GM19468 (cell line): Measurements from ENCODE around the gene TAF5.
"Not testable (repeated sequence)": the region's sequence is repeated elsewhere in the genome, so short reads cannot be mapped to it uniquely, and the experiment has no call there.

Source experiments
- ATAC-seq: cut with Tn5 transposase; IDR thresholded peaks from one replicate; pipeline ENCODE4 v1.9.1; 2021; ENCODE audit warnings: mild to moderate bottlenecking, moderate library complexity, moderate number of reproducible peaks; ENCODE audit not compliant: unreplicated experiment; ENCODE audit errors: extremely low read depth

Gene TAF5

DNA sequence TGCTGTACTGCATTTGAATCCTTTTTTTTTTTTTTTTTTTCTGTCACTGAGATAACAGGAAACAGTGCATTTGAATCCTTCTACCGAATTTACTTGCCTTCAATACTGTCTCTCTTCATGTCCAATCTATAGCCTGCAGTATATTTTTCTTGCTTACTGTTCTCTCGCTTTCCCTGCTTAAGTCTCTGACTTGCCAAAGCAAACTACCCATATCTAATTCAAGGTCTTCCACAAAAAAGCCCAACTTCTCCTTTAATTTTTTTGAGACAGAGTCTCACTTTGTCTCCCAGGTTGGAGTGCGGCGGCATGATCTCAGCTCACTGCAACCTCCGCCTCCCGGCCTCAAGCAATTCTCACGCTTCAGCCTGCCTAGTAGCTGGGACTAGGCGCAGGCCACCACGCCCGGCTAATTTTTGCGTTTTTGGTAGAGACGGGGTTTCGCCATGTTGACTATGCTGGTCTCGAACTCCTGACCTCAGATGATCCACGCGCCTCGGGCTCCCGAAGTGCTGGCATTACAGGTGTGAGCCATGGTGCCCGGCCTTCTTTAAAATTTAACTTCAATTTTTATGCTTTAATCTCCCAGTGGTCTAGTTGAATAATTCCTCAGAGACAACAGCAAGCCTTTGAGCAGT lies 29.5 kb downstream of the TAF5 start:
- ATAC-seq = no peak

- ATAC-seq = no peak
These were observed 45.8 kb downstream of the TAF5 start for GRCh38 chr10:103413564-103413963.

GRCh38 chr10:103415581-103415980 lies 47.8 kb downstream of the TAF5 start:
- ATAC-seq = no peak

DNA sequence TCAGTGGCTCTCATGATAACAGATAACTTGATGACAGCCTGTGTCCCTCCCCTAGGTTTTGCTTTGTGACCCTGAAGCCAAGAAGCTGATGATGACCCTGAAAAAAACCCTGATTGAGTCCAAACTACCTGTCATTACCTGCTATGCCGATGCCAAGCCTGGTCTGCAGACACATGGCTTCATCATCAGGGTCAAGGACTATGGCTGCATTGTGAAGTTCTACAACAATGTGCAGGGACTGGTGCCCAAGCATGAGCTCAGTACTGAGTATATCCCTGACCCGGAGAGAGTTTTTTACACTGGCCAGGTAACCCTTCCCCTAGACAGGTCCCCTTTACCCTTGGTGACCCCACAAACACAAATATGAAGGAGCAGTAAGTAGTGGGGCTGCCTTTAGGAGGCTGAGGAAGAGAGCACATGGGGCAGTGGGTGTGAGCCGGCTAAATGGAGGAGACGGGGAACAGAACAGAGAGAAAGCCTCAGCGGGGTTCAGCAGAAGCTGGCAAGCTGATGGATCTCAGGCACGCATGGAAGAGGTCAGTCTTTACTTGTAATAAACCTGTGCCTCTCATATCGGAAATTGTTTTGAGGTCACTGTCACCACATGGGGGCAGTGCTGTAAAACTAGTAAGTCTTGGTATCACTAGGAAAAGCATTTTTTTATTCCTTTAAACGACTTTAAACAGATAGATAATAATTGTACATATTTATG lies 48.8 kb downstream of the TAF5 start:
- no peak for ATAC-seq

DNA sequence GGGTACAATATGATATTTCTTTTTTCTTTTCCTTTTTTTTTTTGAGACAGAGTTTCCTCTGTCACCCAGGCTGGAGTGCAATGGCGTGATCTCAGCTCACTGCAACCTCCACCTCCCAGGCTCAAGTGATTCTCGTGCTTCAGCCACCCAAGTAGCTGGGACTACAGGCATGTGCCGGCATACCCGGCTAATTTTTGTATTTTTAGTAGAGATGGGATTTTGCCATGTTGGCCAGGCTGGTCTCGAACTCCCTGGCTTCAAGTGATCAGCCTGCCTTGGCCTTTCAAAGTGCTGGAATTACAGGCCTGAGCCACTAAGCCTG lies 49.3 kb downstream of the TAF5 start:
- not testable (repeated sequence) for ATAC-seq

- no peak for ATAC-seq
These were observed 49.8 kb downstream of the TAF5 start for GRCh38 chr10:103417601-103418000.

DNA sequence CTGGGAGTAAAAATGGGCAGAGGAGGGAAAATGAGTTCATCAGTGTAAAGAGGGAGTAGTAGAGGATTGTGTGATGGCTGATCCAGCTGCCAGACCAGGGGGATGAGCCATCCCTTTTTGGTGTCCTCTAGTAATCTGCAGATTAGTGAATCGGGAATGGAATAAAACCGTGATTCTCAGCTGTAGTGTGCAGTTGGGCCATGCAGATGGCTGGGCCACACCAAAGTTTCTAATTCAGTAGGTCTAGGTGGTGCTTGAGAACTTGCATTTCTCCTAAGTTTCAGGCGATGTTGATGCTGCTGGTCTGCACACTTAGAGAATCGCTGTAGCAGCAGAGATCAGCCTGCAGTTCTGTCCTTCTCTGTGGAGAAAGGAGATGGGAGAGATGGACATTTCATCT lies 51.3 kb downstream of the TAF5 start:
- ATAC-seq = no peak

- no peak for ATAC-seq
These were observed 56.0 kb downstream of the TAF5 start for GRCh38 chr10:103423748-103424147.

GRCh38 chr10:103427866-103428265 lies 60.1 kb downstream of the TAF5 start:
- ATAC-seq = no peak

DNA sequence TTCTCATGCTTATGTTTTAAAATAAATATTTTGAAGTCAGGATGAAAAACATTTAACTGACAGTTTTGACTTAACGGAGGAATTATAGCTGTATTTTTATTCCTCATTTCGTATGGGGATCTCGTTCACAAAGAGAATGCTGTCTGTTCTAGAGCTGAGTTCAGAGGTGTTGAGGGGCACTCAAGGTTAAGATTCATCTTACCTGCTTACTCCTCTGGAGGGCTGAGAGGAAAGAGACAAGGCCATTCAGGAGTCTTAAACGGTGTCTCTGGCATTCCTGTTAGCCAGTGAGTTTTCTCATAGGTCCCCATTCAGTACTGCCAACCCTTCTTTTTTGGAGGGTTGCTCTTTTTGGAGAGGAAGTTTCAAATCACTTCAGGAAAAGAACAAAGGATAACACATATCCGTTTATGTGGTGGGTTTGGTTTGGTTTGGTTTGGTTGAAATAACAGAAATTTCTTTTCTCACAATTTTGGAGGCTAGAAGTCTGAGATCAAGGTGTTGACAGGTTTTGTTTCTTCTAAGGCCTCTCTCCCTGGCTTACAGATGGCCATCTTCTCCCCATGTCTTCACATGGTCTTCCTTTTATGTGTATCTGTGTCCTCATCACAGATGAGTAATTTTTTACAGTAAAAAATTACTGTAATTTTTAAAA lies 61.3 kb downstream of the TAF5 start:
- no peak for ATAC-seq

DNA sequence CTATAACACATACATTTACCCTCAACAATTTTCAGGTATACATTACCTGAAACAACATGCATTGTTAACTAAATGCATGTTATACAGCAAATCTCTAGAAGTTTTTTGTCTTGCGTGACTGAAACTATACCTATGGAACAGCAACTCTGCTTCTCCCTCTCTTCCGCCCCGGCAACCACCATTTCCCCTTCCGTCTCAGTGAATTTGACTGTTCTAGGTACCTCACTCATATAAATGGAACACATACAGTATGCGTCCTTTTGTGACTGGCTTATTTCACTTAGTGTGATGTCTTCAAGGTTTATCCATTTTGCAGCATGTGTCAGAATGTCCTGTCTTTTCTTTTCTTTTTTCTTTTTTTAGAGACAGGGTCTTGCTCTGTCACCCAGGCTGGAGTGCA lies 61.9 kb downstream of the TAF5 start:
- no peak for ATAC-seq

- ATAC-seq = no peak
These were observed 64.1 kb downstream of the TAF5 start for GRCh38 chr10:103431902-103432301.

DNA sequence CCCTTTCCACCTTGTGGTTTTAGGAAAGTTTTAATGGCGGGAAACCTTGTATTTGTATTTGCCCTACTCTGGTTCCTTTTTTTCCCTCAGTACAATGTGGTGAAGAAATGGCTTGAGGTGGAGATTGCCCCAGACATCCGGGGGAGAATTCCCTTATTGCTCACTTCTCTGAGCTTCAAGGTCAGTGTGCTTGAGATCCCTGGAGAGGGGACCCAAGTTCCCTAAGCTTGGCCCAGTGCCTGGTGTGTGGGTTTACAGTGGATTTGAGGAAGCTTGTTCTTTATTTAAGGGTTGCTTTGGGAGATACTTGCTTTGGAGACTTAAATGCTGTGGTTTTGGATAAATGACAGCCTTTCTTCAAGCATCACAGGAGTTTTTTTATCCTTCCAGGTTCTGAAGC lies 66.1 kb downstream of the TAF5 start:
- no peak for ATAC-seq
